Measurements from ENCODE around the gene TRIO.
A peak's percentile ranks its signal among the peaks of the same experiment; 100 is the strongest.

DNA sequence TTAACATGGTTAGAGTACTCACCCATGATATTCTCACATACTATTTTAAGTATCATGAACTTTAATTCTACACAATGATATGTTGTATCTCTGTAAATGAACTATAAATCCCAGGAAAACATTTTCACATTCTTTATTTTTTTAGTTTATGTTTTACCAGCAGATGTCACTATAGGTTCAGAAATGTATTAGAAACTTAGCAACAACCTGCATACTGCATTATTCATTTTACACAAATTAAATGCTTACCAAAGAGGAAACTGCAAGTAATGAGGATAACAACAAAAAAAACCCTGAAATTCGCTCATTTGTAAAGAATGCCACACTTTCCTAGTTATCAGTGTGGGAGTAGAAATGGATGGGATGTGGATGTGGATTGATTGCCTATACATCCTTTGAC is 221.0 kb downstream of the TRIO start:
- no peak for TF ChIP-seq YY1 (IDR thresholded peaks at IDR 0.05; ENCODE audit: low read depth)
- no peak for TF ChIP-seq POLR2AphosphoS5 (IDR thresholded peaks at IDR 0.05; ENCODE audit: low read depth, low read length)
- TF ChIP-seq FOXM1 (IDR thresholded peaks at IDR 0.05; ENCODE audit: low read depth): no peak
- TF ChIP-seq, protein P1, sequence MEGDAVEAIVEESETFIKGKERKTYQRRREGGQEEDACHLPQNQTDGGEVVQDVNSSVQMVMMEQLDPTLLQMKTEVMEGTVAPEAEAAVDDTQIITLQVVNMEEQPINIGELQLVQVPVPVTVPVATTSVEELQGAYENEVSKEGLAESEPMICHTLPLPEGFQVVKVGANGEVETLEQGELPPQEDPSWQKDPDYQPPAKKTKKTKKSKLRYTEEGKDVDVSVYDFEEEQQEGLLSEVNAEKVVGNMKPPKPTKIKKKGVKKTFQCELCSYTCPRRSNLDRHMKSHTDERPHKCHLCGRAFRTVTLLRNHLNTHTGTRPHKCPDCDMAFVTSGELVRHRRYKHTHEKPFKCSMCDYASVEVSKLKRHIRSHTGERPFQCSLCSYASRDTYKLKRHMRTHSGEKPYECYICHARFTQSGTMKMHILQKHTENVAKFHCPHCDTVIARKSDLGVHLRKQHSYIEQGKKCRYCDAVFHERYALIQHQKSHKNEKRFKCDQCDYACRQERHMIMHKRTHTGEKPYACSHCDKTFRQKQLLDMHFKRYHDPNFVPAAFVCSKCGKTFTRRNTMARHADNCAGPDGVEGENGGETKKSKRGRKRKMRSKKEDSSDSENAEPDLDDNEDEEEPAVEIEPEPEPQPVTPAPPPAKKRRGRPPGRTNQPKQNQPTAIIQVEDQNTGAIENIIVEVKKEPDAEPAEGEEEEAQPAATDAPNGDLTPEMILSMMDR (IDR thresholded peaks at IDR 0.05): peak; percentile 38
- TF ChIP-seq, protein P2, sequence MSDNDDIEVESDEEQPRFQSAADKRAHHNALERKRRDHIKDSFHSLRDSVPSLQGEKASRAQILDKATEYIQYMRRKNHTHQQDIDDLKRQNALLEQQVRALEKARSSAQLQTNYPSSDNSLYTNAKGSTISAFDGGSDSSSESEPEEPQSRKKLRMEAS (IDR thresholded peaks at IDR 0.05; ENCODE audit: low read depth): no peak
- no peak for TF ChIP-seq EZH2phosphoT487 (IDR thresholded peaks at IDR 0.05; ENCODE audit: borderline replicate concordance, low read depth)
- TF ChIP-seq, protein P3, sequence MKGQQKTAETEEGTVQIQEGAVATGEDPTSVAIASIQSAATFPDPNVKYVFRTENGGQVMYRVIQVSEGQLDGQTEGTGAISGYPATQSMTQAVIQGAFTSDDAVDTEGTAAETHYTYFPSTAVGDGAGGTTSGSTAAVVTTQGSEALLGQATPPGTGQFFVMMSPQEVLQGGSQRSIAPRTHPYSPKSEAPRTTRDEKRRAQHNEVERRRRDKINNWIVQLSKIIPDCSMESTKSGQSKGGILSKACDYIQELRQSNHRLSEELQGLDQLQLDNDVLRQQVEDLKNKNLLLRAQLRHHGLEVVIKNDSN (IDR thresholded peaks at IDR 0.05; ENCODE audit: borderline replicate concordance, low read depth): no peak
- no peak for TF ChIP-seq TAF1 (IDR thresholded peaks at IDR 0.05; ENCODE audit: borderline replicate concordance, low read depth, low read length)
- TF ChIP-seq, protein P4, sequence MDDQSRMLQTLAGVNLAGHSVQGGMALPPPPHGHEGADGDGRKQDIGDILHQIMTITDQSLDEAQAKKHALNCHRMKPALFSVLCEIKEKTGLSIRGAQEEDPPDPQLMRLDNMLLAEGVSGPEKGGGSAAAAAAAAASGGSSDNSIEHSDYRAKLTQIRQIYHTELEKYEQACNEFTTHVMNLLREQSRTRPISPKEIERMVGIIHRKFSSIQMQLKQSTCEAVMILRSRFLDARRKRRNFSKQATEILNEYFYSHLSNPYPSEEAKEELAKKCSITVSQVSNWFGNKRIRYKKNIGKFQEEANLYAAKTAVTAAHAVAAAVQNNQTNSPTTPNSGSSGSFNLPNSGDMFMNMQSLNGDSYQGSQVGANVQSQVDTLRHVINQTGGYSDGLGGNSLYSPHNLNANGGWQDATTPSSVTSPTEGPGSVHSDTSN (IDR thresholded peaks at IDR 0.05): no peak
- TF ChIP-seq CHD2 (IDR thresholded peaks at IDR 0.05; ENCODE audit: low read length, partially characterized antibody): no peak
